Hematopoietic multipotent progenitor cell (in vitro differentiated cells): ENCODE data around the gene RAP1B. TPM values are rescaled to one million over a fixed set of nuclear protein-coding genes. Genes with fewer than 3 reads are reported as not detected.

Experiments
- DNase-seq, 3 donors: peaks; one replicate each; pipeline ENCODE4 v3.0.0-alpha.2; 2011 to 2015; ENCODE audit warnings: low read depth in 2 of 3, low spot score in 2 of 3
- total RNA-seq: library from RNA; depleted of rRNA; stranded (reverse); fragments of >200 nt; gene quantifications from one replicate; pipeline ENCODE4 v1.2.3, GENCODE V29; 2012

RAP1B gene
- 125 TPM for total RNA-seq

DNA sequence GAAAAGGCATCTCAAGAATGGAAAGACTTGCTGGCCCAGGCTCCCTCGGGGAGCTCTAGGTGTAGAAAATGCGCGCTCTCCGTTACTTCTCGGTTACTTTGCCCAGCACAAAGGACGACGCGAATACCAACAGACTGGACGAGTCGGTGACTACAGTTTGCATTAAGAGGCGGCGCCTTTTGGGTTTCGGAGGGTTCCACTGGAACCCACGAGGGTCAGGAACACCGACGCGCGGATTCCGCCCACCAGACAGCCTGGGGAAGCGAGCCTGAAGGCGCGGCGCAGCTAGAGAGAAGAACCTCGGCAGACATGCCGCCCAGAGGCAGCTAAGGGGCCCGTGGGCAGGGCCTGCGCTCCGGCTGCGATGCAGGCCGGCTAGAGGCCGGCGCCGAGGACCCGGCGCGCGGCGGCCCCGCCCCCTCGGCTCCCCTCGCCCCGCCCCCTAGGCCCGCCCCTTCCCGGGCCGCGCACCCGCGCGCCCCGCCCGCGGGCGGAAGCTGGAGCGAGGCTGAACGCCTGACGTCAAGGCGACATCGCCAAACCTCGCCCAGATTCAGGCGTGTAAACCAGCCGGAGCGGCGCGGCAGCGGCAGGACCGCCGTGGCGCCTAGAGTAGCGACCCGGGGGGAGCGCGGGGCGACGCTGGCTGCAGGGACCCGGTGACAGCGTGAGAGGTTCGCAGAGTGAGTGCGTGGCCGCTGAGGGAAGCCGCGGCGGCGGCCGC is at the start of gene RAP1B:
RAP1B (plus strand) TSS at position 530 of the 724 bp plus-strand sequence. CDS start 37,826 bp downstream, outside the sequence.
- DNase-seq, result peak; percentile 77 to 93 (median 88)

DNA sequence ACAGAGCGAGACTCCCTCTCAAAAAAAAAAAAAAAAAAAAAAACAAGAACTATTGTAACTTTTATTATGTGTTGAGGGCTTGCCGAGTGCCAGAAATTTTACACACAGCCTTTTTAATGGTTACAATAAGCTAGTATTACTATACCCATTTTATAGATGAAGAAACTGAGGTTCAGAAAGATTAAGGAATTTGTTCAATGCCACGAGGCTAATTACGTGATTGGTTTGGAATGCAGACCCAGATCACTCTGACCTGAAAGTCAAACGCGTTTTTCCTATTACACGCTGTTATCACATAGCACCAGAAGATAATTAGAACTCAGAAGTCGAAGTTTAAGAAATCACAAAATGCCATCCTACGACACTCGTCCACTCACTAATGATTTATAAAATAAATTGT is 48.9 kb upstream of the RAP1B start:
- DNase-seq, result no peak

DNA sequence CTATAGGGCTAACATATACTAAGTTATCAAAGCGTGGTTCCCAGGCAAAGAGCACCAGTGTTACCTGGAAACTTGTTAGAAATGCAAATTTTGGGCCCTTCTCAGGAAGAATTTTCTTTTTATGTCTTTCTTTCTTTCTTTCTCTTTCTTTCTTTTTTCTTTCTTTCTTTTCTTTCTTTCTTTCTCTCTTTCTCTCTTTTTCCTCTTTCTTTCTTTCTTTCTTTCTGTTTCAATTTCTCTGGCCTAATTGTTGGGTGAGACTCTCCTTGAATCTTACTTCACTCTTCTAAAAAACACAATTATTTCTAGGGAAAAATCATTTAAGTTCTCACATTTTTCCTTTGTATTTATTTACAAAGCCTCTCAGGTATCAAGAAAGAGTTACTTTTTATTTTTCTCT is 46.5 kb upstream of the RAP1B start:
- DNase-seq, result no peak

DNA sequence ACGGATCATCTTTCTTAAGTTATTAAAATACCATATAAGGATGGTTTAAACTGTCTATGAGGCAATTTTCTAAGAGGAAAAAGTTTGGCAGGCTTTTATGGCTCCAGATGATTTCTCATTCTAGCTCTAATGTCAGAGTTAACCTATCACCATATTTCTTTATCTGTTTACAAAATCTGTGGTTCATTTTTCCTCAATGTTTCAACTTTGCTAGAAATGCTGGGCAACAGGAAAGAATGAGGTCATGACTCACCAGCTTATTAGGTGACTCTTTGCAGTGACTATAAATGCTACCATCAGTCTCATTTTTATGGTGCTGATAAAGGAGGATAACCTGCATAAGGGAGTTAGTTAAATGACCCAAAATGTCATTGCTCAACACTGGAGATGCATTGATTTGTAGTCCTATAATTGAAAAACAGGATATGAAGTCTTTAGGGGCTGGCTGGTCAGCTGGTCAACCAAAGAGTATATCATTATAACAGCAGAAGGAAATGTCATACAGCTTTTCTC is 45.3 kb upstream of the RAP1B start:
- peak in 2 of 3 donors; percentile 53 to 62 for DNase-seq

DNA sequence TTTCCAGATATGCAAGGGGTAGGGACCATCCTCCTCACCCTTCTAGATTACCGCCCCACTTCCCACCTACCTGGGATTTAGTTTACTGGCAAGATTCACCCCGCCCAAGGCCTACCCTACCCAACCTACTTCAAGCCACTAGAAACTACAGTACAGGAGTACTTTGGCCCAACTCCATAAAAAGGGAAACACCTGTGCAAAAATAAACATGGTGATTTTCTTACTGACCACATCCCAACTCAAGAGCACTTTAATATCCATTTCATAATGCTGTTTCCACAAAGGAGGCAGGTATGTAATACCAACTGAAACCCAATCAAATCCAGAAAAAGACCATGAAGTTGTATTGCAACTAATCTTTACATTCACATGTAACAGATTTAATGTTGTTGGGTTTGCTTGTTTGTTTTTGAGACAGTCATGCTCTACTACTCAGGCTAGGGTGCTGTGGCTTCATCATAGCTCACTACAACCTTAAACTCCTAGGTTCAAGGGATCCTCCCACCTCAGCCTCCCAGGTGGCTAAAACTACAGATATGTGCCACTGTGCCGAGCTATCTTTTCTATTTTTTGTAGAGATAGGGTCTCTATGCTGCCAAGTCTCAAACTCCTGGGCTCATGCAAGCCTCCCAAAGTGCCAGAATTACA is 41.7 kb upstream of the RAP1B start:
- no peak for DNase-seq

DNA sequence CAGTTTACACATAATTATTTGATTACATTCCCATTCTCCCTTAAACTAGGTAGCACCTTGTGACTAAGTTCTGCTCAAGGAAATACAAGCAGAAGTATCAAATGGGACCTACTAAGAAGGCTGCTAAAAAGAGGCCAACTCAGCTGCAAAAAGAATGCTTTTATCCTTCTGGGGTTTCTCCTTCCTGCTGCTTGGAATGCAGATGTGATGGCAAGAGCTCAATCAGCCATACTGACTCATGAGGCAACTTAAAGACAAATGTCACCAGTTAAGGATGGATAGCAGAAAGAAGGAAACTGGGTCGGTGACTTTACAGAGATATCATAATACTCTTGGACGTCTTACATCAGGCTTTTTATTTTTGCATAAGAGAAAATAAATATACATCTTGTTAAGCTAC is 38.0 kb upstream of the RAP1B start:
- no peak for DNase-seq

DNA sequence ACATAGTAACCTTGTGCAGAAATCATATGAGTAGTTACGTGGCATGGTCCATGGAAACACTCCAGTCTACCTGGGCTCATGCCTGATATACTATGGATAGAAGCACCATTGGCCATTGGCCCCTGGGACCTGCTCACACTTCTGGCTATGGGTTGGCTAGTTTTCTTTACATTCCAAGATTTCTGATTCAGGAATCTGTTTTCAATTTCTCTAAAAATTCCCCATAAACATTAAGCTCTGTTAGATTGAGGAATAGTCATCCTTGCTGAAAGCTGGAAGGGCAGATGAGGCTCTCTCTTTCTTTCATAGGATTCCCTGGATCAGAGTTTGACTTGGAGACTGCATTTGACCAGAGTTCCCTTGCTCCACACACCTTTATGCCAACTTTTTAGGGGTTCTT is 37.3 kb upstream of the RAP1B start:
- no peak for DNase-seq

DNA sequence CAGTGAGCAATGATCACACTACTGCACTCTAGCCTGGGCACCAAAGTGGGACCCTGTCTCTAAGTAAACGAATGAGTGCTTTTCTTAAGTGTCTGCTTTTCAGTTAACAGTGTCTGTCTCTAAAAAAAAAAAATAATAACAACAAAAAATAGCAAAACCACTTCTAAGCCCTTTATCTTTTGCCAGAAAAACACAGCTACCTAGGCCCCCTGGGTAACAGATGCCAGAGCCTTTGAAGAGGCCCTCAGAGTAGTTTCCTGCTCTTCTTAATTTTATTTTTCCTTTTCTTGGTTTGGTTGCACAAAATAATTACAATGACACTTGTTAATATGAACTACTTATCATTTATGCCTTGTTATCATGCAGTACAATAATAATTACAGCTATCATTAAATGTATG is 32.8 kb upstream of the RAP1B start:
- DNase-seq, result no peak

DNA sequence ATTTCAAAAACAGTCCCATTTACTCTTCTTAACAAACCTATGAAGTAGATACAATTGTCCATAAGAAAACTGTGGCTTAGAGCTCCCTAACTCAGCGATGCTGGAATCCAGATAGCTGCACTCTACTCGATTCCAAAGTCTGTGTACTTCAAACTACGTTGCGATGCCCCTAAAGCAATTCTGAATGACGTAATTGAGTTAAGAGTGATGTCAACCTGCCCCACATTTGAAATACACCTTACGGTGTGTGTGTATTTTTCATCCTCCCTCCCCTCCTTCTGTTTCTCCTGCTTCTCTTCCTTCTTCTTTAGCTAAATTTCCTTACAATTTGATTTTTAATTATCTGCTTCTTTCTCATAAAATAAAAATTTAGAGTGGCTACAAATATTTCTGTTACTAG is 31.9 kb upstream of the RAP1B start:
- DNase-seq, result no peak

DNA sequence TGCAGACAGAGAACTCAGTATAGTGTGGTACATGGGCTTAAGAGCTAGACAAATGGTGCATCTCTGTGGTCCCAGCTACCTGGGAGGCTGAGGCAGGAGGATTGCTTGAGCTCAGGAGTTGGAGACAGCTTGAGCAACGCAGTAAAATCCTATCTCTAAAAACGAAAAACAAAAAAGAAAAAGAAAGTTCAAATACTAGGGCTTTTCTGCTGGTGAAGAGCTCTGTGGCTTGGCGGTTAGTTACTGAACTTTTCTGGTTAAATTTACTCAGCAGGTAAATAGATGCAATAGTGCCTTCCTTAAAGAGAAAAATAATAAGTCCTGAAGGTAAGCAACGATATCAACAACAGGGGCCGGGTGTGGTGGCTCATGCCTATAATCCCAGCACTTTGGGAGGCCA is 31.4 kb upstream of the RAP1B start:
- no peak for DNase-seq

DNA sequence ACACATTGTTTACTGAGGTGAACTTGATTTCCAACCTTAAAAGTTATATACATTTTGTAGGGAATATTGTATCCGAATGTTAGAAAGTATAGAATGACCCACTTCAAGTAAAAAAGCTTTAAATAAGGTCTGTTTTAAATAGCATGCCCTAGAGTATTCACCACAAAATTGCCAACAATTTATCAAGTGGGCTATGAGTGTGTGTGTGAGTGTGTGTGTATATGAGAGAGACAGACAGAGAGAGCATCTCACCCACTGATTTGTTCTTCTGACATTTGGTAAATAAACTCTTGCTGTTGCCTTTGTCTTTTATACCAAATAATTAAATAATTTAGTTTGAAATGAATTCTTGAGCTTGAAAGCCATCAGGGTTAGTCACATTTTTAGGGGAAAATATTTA is 29.8 kb upstream of the RAP1B start:
- DNase-seq, result no peak

DNA sequence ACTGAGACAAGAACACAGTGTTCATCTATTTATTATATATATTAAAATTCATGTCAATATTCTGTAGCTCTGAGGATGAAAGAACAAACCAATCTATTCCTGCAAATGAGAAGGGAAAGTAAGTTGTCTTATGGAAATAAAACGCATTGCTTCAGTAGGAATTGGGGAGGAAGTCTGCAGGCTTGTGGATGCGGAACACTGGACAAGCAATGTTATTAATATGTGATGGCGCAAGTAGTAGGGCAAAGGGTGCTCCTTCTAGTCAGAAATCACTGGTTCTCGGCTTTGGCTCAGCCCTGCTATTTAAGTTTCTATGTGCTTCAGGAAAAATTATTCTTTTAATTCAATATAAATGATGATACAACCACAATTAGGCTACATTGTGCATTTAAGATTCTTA is 28.8 kb upstream of the RAP1B start:
- no peak for DNase-seq

DNA sequence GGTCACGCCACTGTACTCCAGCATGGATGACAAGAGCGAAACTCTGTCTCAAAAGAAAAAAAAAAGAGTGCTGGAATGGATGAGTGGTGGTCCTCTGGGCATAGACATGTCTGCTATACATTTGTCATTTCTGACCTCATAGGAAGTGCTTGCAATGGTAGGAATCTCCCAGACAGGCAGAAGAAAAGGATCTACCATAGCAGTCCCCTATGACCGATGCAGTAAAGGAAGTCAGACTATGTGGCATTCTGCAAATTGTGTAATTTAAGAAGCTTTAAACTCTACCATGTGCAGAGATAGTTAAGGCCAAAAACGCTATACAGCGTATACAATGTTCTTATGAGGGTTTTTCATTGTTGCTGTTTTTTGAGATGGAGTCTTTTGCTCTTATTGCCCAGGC is 24.7 kb upstream of the RAP1B start:
- DNase-seq, result no peak

DNA sequence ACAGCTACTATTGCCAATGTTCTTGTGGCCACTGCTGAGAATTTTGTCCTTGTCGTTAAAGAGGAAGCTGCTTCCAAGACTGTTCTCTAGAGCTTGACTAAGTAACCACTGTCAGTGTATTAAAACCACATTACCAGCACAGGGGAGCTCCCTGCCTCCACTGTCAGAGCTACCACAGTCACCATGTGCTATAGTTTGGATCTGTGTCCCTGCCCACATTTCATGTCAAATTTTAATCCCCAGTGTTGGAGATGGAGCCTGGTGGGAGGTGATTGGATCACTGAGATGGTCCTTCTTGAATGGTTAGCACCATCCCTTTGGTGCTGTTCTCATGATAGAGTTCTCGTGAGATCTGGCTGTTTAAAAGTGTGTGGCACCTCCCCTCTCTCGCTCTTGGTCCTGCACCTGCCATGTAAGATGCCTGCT is 23.2 kb upstream of the RAP1B start:
- DNase-seq, result peak in 2 of 3 donors; percentile 50 to 87

DNA sequence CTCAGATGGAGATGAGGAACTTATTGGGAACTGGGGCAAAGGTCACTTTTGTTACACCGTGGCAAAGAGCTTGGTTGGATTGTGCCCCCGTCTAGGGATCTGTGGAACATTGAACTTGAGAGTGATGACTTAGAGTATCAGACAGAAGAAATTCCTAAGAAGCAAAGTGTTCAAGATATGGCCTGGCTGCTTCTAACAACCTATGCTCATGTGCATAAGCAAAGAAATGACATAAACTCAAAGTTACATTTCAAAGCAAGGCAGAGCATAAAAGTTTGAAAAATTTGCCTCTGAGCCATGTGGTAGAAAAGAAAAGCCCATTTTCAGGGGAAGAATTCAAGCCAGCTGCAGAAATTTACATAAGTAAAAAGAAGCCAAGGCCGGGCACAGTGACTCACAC is 21.5 kb upstream of the RAP1B start:
- peak in 1 of 3 donors; percentile 37 for DNase-seq

DNA sequence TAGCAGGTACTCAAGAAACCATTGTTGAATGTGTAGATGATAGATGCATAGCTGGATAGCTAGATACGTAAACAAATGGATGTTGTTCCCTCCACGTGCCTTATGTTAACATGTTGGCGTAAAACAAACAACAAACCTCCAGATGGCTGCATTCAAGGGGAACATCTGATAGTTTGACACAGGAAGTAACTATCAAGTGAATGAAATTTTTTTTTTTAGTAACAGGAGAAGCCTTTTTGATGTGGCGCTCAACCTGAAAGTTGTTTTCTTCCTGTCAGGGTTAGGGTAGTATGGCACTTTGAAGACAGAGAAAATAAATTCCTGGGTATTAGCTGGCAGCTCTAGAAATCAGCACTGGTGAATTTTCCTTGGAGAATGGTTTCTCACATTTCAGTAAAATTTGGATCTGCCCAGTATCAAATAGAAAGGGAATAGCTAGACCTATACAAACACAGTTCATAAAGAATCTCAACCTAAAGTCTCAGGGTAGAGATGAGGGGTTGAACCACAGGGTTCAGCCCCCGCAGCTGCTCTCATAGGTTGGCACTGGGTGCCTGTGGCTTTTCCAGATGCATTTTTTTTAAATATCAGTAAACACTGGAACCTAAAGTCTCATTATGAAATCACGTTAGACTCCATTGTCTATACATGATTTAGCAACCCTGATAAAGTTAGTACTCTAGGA is 18.8 kb upstream of the RAP1B start:
- no peak for DNase-seq

DNA sequence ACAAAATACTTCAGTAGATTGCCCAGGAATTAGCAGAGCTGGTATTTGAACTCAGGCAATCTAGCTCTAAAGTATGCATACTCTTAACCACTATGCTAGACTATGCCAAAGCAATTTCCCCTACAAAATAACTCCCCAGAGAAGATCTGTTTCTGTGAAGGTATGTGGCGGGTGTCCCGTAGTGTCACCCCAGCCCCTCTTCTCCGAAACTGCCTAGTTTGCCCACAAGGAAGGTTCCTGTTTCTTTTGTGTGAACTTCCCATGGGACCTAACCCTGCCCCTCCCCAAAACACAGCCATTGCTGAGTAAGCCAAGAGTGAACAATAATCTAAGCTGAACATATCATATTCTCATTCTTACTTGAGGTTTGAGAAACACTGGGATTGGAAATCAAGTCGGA is 15.5 kb upstream of the RAP1B start:
- no peak for DNase-seq

DNA sequence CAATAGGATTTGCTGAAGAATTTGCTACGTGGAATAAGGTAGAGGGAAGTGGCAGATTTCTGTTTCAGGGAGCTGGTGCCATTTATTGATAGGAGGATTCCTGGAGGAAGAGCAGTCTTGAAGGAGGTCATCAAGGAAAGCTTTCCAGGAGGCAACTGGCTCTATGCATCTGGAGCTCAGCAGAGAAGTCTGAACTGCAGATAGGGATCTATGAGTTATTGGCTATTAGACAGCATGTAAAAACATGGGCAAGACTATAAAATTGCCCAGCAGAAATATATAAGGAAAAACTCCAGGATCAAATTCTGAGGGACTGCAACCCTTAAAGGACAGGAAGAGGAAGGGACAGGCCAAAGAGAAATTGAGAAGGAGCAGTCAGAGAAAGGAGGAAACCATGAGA is 8.9 kb upstream of the RAP1B start:
- no peak for DNase-seq

DNA sequence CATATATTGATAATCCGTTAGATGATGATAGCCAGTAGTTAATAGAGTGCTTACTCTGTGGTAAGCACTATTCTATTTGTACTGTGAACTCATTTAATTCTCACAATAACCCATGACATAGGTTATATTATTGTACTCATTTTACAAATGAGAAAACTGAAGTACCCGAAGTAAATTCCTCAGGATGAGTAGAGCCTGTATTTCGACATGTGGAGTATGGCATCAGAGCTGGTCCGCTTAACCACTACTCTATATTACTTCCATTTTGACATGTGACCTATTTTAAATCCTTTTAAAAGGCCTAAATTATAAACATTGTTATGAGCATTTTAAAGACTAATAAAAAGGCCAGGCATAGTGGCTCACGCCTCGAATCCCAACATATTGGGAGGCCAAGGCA is 8.0 kb upstream of the RAP1B start:
- no peak for DNase-seq

DNA sequence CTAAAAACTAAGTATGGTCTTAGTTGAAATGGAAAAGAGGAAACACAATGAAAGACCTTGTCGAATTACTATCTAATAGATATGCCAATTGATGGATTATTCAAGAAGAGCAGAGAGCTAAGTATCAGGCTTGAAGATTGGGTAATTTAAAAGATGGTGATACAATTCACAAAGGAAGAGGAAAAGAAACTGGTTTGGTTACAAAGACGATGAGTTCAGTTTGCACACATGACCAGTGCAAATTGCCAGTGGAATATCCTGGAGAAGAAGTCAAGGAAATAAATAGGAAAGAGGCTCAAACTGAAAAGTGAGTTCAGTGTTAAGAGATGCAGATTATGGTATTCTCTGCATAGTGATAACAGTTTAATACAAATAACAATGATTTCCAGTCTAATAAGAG is 2.5 kb upstream of the RAP1B start:
- DNase-seq, result no peak

DNA sequence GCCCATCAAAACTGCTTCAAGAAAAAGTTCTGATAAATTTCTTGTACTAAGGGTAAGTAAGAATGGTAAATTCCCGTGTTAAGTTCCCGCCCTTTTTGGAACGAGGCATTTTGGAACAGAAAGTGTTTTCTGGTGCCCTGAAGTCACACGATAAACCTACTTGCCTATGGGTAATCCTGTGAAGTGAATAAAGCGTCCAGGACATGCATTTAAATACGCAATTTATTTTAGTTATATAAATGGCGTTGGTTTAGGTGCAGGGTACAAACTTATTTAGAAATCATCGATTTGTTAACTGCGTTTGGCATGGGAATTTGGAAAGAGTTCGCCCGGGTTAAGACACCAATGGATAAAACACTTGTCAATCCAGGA is 715 bp upstream of the RAP1B start:
- DNase-seq, result peak in 1 of 3 donors; percentile 46
